ENCODE data around the gene AKT1.

DNA sequence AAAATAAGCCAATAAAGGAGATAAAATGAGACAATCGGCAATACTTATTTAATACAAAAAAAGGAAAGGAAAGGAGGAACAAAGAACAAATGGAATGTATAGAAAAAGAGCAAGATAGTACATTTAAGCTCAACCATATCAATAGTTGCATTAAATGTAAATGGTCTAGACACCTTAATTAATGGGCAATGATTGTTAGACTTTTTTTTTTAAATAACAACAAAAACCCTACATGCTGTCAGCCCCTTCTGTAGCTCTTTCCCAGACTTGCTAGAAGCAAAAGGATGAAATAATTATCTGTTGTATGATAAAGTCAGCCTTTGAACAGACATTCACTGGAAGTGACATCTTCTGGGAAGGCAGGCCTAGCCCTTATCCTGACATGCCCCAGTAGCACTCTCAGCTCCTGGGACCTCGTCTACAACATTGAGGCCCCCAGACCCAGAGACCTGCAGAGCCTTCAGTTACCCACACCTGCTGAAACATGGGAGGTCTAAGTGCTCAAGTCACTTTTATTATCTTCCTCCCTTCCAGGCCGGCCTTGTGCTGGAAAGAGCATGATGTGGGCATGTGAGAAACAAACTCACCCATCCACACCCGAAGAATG, 29.2 kb downstream of the AKT1 start:
- no peak for TF ChIP-seq EZH2 (IDR thresholded peaks at IDR 0.05; ENCODE audit: insufficient read depth, poor library complexity, severe bottlenecking)
- no peak for TF ChIP-seq EZH2phosphoT487 (IDR thresholded peaks at IDR 0.05; ENCODE audit: insufficient read depth, low read depth)
